Endothelial cell (in vitro differentiated cells): ENCODE measurements around the gene TANGO2. TPM values are rescaled to one million over a fixed set of nuclear protein-coding genes. Genes with fewer than 3 reads are reported as not detected.

Experiments
- DNase-seq: peaks from one replicate; pipeline ENCODE4 v3.0.0; 2021; ENCODE audit warnings: low spot score
- H3K27ac Mint-ChIP-seq: one replicate; pipeline ENCODE4 v1.8.0; 2021; ENCODE audit warnings: mixed read lengths, inconsistent platforms; ENCODE audit not compliant: unreplicated experiment
- H3K27me3 Mint-ChIP-seq: one replicate; pipeline ENCODE4 v1.8.0; 2021; ENCODE audit warnings: mild to moderate bottlenecking, moderate library complexity, mixed read lengths, inconsistent platforms; ENCODE audit not compliant: unreplicated experiment
- H3K36me3 Mint-ChIP-seq: one replicate; pipeline ENCODE4 v1.8.0; 2021; ENCODE audit warnings: mild to moderate bottlenecking, low read depth, mixed read lengths, inconsistent platforms; ENCODE audit not compliant: unreplicated experiment
- H3K4me1 Mint-ChIP-seq: one replicate; pipeline ENCODE4 v1.8.0; 2021; ENCODE audit warnings: mild to moderate bottlenecking, mixed read lengths, inconsistent platforms; ENCODE audit not compliant: unreplicated experiment
- H3K4me3 Mint-ChIP-seq: one replicate; pipeline ENCODE4 v1.8.0; 2021; ENCODE audit warnings: mild to moderate bottlenecking, mixed read lengths, inconsistent platforms; ENCODE audit not compliant: unreplicated experiment
- H3K9me3 Mint-ChIP-seq: one replicate; pipeline ENCODE4 v1.8.0; 2021; ENCODE audit warnings: mixed read lengths, inconsistent platforms; ENCODE audit not compliant: unreplicated experiment
- total RNA-seq: library from RNA; stranded (reverse); fragmentation: NEBNext Ultra II Directional; extraction: Animal tissue kit (Norgen Biotek cat#: 25700); gene quantifications from one replicate; pipeline ENCODE4 v1.2.1, GENCODE V29; 2021; ENCODE audit not compliant: unreplicated experiment
- TF ChIP-seq, protein P1 (sequence below): fragments of 200-600 bp; sonication (generic); IDR thresholded peaks from one replicate; pipeline ENCODE4 v1.5.0; 2021; ENCODE audit warnings: antibody characterized with exemption; ENCODE audit not compliant: unreplicated experiment

TANGO2 gene
- total RNA-seq, 1 donor from 2014 or later: 15.3 TPM

DNA sequence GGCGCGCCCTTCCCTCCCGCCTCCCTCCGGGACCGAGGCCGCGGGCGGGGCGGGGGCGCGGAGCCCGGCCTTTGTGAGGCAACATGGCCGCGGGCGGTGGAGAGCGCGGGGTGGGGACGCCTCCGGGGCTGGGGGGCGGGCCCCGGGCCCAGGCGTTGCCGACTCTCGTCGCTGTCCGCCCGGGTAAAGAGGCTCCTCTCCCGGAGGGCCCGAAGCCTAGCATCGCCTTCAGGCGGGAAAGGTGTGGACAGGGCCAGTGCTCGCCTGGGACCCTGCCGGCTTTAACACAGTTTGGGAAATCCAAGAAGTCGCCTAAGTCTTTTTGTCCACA lies 59.5 kb downstream of the TANGO2 start:
- DNase-seq: peak; percentile 65
- peaks cover 12% of the 10 kb centered on the region for H3K27me3 Mint-ChIP-seq
- H3K4me1 Mint-ChIP-seq: peaks cover 29% of the 10 kb centered on the region
- H3K9me3 Mint-ChIP-seq: no peaks in the 10 kb centered on the region
- H3K36me3 Mint-ChIP-seq: peaks cover 17% of the 10 kb centered on the region
- H3K4me3 Mint-ChIP-seq: peak overlapping the region; percentile 86
- TF ChIP-seq, protein P1, sequence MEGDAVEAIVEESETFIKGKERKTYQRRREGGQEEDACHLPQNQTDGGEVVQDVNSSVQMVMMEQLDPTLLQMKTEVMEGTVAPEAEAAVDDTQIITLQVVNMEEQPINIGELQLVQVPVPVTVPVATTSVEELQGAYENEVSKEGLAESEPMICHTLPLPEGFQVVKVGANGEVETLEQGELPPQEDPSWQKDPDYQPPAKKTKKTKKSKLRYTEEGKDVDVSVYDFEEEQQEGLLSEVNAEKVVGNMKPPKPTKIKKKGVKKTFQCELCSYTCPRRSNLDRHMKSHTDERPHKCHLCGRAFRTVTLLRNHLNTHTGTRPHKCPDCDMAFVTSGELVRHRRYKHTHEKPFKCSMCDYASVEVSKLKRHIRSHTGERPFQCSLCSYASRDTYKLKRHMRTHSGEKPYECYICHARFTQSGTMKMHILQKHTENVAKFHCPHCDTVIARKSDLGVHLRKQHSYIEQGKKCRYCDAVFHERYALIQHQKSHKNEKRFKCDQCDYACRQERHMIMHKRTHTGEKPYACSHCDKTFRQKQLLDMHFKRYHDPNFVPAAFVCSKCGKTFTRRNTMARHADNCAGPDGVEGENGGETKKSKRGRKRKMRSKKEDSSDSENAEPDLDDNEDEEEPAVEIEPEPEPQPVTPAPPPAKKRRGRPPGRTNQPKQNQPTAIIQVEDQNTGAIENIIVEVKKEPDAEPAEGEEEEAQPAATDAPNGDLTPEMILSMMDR: no peak
- H3K27ac Mint-ChIP-seq: peak overlapping the region; percentile 92

DNA sequence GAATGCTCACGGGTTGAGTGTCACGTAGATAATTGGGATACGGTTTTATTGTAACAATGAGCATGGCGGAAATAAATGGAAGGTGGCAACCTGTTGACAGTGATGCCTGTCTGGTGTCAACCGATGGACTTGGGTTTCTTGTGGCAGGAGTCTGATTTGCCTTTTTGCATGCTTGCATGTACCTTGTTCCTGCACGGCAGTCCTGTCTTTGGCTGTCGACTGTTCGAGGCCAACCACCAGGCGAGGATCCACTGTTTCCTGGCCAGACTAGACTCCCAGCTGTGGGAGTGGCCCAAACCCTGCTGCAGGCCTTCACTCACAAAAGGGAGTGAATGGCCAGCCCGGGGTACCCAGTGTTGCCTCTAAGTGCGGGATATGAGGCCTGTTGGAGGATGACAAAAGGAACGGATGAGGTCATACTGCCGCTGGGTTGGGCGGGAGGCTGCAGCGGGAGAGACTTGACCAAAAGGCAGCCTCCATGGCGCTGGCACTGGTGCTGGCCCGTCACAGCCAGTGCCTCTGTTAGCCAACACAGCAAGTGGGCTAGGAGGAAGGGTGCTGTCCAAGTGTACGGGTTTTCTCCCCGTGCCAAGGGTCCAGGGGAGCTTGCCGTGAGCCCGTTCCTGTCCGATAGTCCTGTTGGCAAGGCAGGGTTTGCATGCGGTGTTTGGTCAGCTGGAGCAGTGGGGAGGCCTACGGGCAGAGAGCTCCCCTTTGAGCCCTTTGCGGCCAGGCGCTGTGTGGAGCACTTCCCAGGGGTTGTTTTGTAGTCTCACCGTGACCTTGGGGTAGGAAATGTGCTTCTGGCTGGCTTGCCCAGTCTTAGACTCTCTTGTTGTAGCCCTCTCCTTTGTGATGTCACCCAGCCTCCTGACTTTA lies 60.1 kb downstream of the TANGO2 start:
- TF ChIP-seq, protein P1: no peak
- Mint-ChIP-seq H3K36me3 (peaks cover 20% of the 10 kb centered on the region), H3K27ac (peak overlapping the region; percentile 92), H3K9me3 (no peaks in the 10 kb centered on the region), H3K27me3 (peaks cover 12% of the 10 kb centered on the region), H3K4me3 (peak overlapping the region; percentile 86), H3K4me1 (peaks cover 29% of the 10 kb centered on the region)
- DNase-seq: peak; percentile 45

DNA sequence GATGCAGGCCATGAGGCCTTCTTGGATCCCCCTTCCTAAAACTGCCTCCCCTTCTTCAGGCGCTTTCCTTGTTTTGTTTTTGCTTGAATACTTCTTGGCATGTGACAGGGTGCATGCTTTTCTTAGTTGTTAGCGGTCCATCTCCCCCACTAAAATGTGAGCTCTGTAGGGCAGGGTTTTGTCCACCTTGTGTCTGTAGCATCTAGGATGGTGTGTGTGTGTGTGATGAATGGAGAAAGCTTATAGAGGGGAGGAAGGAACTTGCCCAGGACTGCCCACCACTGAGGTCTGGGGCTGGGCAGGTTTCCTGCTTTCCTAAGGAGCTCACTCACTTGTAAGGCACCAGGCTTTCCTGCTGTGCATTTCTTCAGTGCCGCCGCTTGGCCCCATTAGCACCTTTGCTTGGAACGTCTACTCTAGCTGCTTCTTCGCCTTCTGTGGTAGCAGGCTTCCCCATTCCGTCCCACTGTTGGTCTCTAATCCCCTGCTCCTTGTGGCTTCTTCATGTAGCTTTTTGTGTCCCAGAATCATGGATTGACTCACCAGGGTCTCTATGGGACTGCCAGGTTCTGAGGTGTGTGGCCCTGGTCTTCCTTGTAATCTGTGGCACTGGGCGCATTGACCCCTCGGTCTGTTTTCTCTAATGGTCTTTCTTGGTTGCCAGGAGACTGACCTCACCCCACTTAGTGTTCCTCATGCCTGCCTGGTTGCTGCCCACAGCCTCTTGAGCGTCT lies 62.4 kb downstream of the TANGO2 start:
- no peaks in the 10 kb centered on the region for H3K9me3 Mint-ChIP-seq
- H3K36me3 Mint-ChIP-seq: peaks cover 40% of the 10 kb centered on the region
- peaks cover 32% of the 10 kb centered on the region for H3K4me1 Mint-ChIP-seq
- H3K27ac Mint-ChIP-seq: peak overlapping the region; percentile 73
- TF ChIP-seq, protein P1: no peak
- DNase-seq: no peak
- peak overlapping the region; percentile 74 for H3K4me3 Mint-ChIP-seq
- peaks cover 15% of the 10 kb centered on the region for H3K27me3 Mint-ChIP-seq

DNA sequence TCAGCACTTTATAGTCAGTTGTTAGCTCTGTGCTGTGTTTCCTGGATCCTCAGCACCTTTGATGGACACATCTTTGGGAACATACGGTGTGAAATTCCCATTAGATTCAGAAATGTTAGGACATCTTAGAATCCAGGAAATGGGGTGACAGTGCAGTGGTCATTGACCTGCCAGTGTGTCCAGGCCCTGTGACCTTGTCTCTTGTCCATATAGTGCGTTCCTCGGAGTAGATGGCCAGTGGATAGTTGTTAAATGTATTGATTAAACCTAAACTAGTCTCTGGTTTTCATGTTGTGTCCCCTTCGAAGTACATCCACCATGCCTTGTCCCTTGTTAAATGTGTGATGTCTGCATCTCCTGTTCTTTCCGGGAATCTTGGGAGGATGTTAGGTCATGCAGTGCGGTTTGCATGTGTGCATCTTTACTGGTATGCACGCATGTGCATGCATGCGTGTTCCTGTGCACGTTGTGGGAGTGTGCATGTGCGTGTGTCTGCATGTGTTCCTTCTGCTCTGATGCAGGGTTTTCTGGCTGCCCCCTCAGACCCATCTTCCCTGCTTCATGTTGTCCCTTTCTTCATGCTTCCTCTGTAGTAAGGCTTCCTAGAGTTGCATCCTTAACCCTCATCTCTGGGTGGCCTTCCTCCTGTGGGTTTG lies 63.1 kb downstream of the TANGO2 start:
- H3K27me3 Mint-ChIP-seq: peaks cover 15% of the 10 kb centered on the region
- H3K9me3 Mint-ChIP-seq: no peaks in the 10 kb centered on the region
- peak overlapping the region; percentile 74 for H3K4me3 Mint-ChIP-seq
- TF ChIP-seq, protein P1: no peak
- peaks cover 43% of the 10 kb centered on the region for H3K36me3 Mint-ChIP-seq
- peaks cover 32% of the 10 kb centered on the region for H3K4me1 Mint-ChIP-seq
- DNase-seq: no peak
- peak overlapping the region; percentile 73 for H3K27ac Mint-ChIP-seq
